DOHH2 (cell line): ENCODE data around the gene PRTN3.

Source experiments
- EZH2phosphoT487 ChIP-seq: fragments of 200-600 bp; sonication (generic); IDR thresholded peaks from 2 replicates; pipeline ENCODE4 v1.6.1; 2017; ENCODE audit warnings: borderline replicate concordance, mild to moderate bottlenecking, antibody characterized with exemption, low read length, moderate library complexity, mixed read lengths
- TF ChIP-seq, protein P1 (sequence below): fragments of 200-600 bp; sonication (generic); IDR thresholded peaks from one replicate; pipeline ENCODE4 v1.5.1; 2014; ENCODE audit warnings: antibody characterized with exemption, mild to moderate bottlenecking, low read depth, low read length; ENCODE audit not compliant: poor library complexity, severe bottlenecking

DNA sequence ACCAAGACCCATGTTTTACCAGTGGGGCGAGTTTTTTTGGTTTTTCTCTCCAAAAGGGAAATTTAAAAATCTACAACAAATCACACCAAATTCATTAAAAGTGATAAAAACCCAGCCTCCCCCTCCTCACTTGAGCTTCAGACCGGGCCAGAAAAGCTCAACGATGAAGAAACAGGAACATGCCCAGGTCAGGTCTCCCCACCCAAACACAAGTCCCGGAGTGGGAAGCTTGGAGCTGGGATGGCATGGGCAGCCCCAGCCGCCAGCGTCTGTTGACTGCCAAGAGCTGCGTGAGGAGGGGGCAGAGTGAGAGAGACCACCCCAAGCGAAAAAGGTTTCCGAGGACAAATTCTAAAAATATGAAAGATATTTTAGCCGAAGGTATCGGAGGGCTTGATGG, 56.2 kb downstream of the PRTN3 start:
- TF ChIP-seq, protein P1, sequence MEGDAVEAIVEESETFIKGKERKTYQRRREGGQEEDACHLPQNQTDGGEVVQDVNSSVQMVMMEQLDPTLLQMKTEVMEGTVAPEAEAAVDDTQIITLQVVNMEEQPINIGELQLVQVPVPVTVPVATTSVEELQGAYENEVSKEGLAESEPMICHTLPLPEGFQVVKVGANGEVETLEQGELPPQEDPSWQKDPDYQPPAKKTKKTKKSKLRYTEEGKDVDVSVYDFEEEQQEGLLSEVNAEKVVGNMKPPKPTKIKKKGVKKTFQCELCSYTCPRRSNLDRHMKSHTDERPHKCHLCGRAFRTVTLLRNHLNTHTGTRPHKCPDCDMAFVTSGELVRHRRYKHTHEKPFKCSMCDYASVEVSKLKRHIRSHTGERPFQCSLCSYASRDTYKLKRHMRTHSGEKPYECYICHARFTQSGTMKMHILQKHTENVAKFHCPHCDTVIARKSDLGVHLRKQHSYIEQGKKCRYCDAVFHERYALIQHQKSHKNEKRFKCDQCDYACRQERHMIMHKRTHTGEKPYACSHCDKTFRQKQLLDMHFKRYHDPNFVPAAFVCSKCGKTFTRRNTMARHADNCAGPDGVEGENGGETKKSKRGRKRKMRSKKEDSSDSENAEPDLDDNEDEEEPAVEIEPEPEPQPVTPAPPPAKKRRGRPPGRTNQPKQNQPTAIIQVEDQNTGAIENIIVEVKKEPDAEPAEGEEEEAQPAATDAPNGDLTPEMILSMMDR, result no peak
- TF ChIP-seq EZH2phosphoT487, result no peak
